NT2/D1 (cell line): ENCODE results near the gene KLHL29.

ENCODE experiments used
- YY1 ChIP-seq: IDR thresholded peaks from 2 replicates; pipeline ENCODE4 v1.6.1; 2011; ENCODE audit not compliant: insufficient read length, insufficient read depth
- ZNF274 ChIP-seq: IDR thresholded peaks from 2 replicates; pipeline ENCODE4 v1.6.1; 2011; ENCODE audit warnings: mild to moderate bottlenecking, low read depth, low read length

- TF ChIP-seq YY1 (no peak), ZNF274 (no peak)
These were observed 171.9 kb downstream of the KLHL29 start for GRCh38 chr2:23556929-23557328.
